K562 (cell line): ENCODE measurements around the gene SLC1A5.

Source experiments
- CBX3 ChIP-seq, 2 experiments: IDR thresholded peaks; 1 replicate in 1 of 2; 2 replicates in 1 of 2; pipeline ENCODE4 v1.6.1; 2012; ENCODE audit warnings: inconsistent platforms in 2 of 2, low read length in 2 of 2, borderline replicate concordance in 1 of 2, control low read depth in 1 of 2
- CTCF ChIP-seq, 3 experiments: IDR thresholded peaks in 2 of 3; conservative IDR thresholded peaks in 1 of 3; 2 replicates each; pipeline ENCODE4 v1.5.1; 2011 to 2012; ENCODE audit warnings: low read length in 3 of 3, mild to moderate bottlenecking in 3 of 3, control low read depth in 2 of 3, improper control_type of control experiment in 1 of 3, inconsistent platforms in 1 of 3, low read depth in 1 of 3, mixed read lengths in 1 of 3, moderate library complexity in 1 of 3; ENCODE audit not compliant: insufficient read depth in 2 of 3
- ELF4 ChIP-seq: fragments of 450-650 bp; formaldehyde crosslinking; IDR thresholded peaks from 2 replicates; pipeline ENCODE4 v1.4.0; 2022; ENCODE audit warnings: missing genetic modification characterization
- EP300 ChIP-seq: IDR thresholded peaks from 2 replicates; pipeline ENCODE4 v1.6.1; 2012; ENCODE audit warnings: low read length, improper control_type of control experiment
- GATA2 ChIP-seq: sonication (generic); formaldehyde crosslinking; IDR thresholded peaks from 2 replicates; pipeline ENCODE4 v1.4.0; 2020; ENCODE audit warnings: mild to moderate bottlenecking, missing genetic modification reagents
- MEIS2 ChIP-seq: fragments of 450-650 bp; IDR thresholded peaks from 2 replicates; pipeline ENCODE4 v1.6.1; 2014; ENCODE audit warnings: mild to moderate bottlenecking; ENCODE audit not compliant: partially characterized antibody
- NR3C1 ChIP-seq: sonication (generic); formaldehyde crosslinking; IDR thresholded peaks from 2 replicates; pipeline ENCODE4 v1.8.1; 2022; ENCODE audit warnings: missing genetic modification reagents
- POLR2AphosphoS5 ChIP-seq: IDR thresholded peaks from 2 replicates; pipeline ENCODE4 v1.6.1; 2011; ENCODE audit warnings: mild to moderate bottlenecking, low read depth, low read length, moderate library complexity; ENCODE audit not compliant: control insufficient read depth, insufficient read depth
- RBM22 ChIP-seq: fragments of 200-400 bp; formaldehyde crosslinking; IDR thresholded peaks from 2 replicates; pipeline ENCODE4 v1.6.1; 2018; ENCODE audit warnings: low read length, low read depth; ENCODE audit not compliant: poor library complexity, severe bottlenecking
- TCF7 ChIP-seq: sonication (generic); IDR thresholded peaks from 2 replicates; pipeline ENCODE4 v1.6.1; 2016; ENCODE audit warnings: antibody characterized with exemption, borderline replicate concordance
- TCFL5 ChIP-seq: fragments of 250-450 bp; sonication (Bioruptor Pico); conservative IDR thresholded peaks from 2 replicates; pipeline ENCODE4 v1.6.1; 2021; ENCODE audit warnings: mild to moderate bottlenecking, moderate library complexity, matching md5 sums
- TOE1 ChIP-seq, 2 experiments: fragments of 450-650 bp in 1 of 2; sonication (generic) in 1 of 2; formaldehyde crosslinking in 1 of 2; IDR thresholded peaks; 2 replicates each; pipeline versions ENCODE4 v1.7.1 to v1.8.0; 2016 to 2022; ENCODE audit warnings: borderline replicate concordance in 2 of 2, mild to moderate bottlenecking in 2 of 2, antibody characterized with exemption in 1 of 2, inconsistent platforms in 1 of 2, low read depth in 1 of 2, missing genetic modification reagents in 1 of 2, moderate library complexity in 1 of 2
- U2AF1 ChIP-seq: fragments of 200-400 bp; formaldehyde crosslinking; optimal IDR thresholded peaks from 2 replicates; pipeline ENCODE3; 2017; ENCODE audit warnings: mild to moderate bottlenecking, low read depth, low read length, moderate library complexity
- YY1 ChIP-seq, 3 experiments: IDR thresholded peaks; 2 replicates each; pipeline ENCODE4 v1.6.1; 2011; ENCODE audit warnings: low read length in 2 of 3, mild to moderate bottlenecking in 2 of 3, moderate library complexity in 2 of 3, borderline replicate concordance in 1 of 3, control low read depth in 1 of 3, low read depth in 1 of 3; ENCODE audit not compliant: insufficient read depth in 3 of 3, insufficient replicate concordance in 2 of 3, control insufficient read depth in 1 of 3, insufficient read length in 1 of 3; ENCODE audit errors: extremely low read depth in 1 of 3

GRCh38 chr19:46802152-46802551 lies 13.8 kb upstream of the SLC1A5 start:
- TF ChIP-seq CTCF (IDR thresholded peaks at IDR 0.05 in 2 of 3, conservative IDR thresholded peaks at IDR 0.05 in 1 of 3; ENCODE audit: insufficient read depth in 2 of 3, low read depth in 1 of 3, low read length in 3 of 3) (no peak), TCFL5 (no peak), RBM22 (no peak), MEIS2 (no peak), TCF7 (no peak), GATA2 (no peak), TOE1 (IDR thresholded peaks at IDR 0.05; ENCODE audit: borderline replicate concordance) (no peak), TOE1 (CRISPR knock-in tag; IDR thresholded peaks at IDR 0.05; ENCODE audit: borderline replicate concordance, low read depth) (no peak), YY1 (IDR thresholded peaks at IDR 0.05; ENCODE audit: borderline replicate concordance in 1 of 3, control insufficient read depth in 1 of 3, extremely low read depth in 1 of 3, insufficient read depth in 3 of 3, insufficient read length in 1 of 3, insufficient replicate concordance in 2 of 3, low read depth in 1 of 3, low read length in 2 of 3) (no peak), NR3C1 (CRISPR knock-in tag) (no peak), U2AF1 (no peak), EP300 (no peak), ELF4 (no peak), POLR2AphosphoS5 (no peak), CBX3 (IDR thresholded peaks at IDR 0.05; ENCODE audit: borderline replicate concordance in 1 of 2, low read length in 2 of 2) (no peak)
